Calu3 (cell line): ENCODE data around the gene ENTPD2. TPM values are rescaled to one million over a fixed set of nuclear protein-coding genes. Genes with fewer than 3 reads are reported as not detected.

Source experiments
- BruUV-seq: library from RNA; stranded (reverse); fragments of 400-500 nt; replicated peaks from 2 replicates; lab custom pipeline; 2021; lab: Mats Ljungman, UMichigan
- CTCF ChIA-PET: fragments of 300-600 bp; sonication (Branson Sonifier 250); formaldehyde crosslinking; loops from one replicate; lab custom pipeline; 2022; ENCODE audit warnings: antibody characterized with exemption; lab: Charles Lee
- DNase-seq: peaks from one replicate; pipeline ENCODE4 v3.0.0; 2022
- H3K27ac Mint-ChIP-seq: one replicate; pipeline ENCODE4 v1.8.0; 2022; ENCODE audit warnings: mixed read lengths; ENCODE audit not compliant: unreplicated experiment
- H3K27me3 Mint-ChIP-seq: one replicate; pipeline ENCODE4 v1.8.0; 2022; ENCODE audit warnings: mixed read lengths; ENCODE audit not compliant: unreplicated experiment
- H3K36me3 Mint-ChIP-seq: one replicate; pipeline ENCODE4 v1.8.0; 2022; ENCODE audit warnings: mild to moderate bottlenecking, moderate library complexity, mixed read lengths; ENCODE audit not compliant: insufficient read depth, unreplicated experiment
- H3K4me1 Mint-ChIP-seq: one replicate; pipeline ENCODE4 v1.8.0; 2022; ENCODE audit warnings: mild to moderate bottlenecking, low read depth, mixed read lengths; ENCODE audit not compliant: unreplicated experiment
- H3K4me3 Mint-ChIP-seq: one replicate; pipeline ENCODE4 v1.8.0; 2022; ENCODE audit warnings: mild to moderate bottlenecking, low read depth, moderate library complexity, mixed read lengths; ENCODE audit not compliant: unreplicated experiment
- H3K9me3 Mint-ChIP-seq: one replicate; pipeline ENCODE4 v1.8.0; 2022; ENCODE audit warnings: low read depth, mixed read lengths; ENCODE audit not compliant: unreplicated experiment
- intact Hi-C: fragments of 100-400 bp; cut with micrococcal nuclease; formaldehyde crosslinking; loops from one replicate; pipeline ENCODE4 v1.10.0; 2022; ENCODE audit not compliant: unreplicated experiment
- total RNA-seq: library from RNA; stranded (reverse); gene quantifications from 2 replicates; pipeline ENCODE4 v1.2.3, GENCODE V29; 2022
- TF ChIP-seq, protein P1 (sequence below): fragments of 200-600 bp; IDR thresholded peaks from one replicate; pipeline ENCODE4 v1.8.0; 2022; ENCODE audit warnings: antibody characterized with exemption; ENCODE audit not compliant: unreplicated experiment

ENTPD2 gene
- total RNA-seq, 1 experiment from 2014 or later: 3.8 TPM

DNA sequence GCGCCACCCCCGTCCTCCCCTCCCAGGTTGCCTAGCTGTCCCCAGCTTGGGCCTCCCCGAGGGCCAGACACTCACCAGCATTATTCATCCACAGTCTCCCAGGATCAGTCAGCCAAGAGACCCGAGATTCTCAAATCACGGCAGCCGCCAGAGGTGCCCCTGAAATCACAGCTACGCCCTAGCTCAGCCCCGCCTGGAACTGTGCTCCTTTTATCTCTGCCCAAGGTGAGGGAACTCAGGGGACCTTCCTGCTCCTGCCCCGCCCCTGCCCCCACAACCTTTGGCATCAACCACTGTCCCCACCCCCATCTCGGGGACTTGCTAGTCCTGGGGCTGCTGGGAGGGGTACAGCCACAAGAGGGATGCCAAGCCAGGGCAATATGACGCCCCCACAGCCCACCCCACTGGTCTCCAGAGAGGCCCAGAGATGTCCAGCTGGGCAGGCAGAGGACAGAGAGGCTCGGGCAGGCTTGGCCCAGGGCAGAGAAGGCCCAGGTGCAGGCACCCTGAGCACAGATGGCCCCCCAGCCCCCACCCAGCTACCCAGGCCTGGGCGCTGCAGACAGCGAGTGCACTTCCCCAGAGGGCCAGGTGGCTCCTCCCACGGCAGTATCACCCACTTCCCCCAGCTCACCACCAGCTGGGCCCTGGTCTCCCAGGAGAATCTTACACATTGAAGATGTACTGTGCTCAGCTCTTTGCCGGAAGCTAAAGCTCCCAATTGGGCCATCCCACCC lies 21.8 kb downstream of the ENTPD2 start, which contains the start of gene FUT7:
Gene FUT7 (minus strand): TSS at position 185 of the 737 bp plus-strand sequence. CDS start 97 bp downstream, at position 88.
- intact Hi-C loops: no loop called here
- BruUV-seq: no TSS peak
- H3K36me3 Mint-ChIP-seq: peaks cover 21% of the 10 kb centered on the region
- TF ChIP-seq, protein P1, sequence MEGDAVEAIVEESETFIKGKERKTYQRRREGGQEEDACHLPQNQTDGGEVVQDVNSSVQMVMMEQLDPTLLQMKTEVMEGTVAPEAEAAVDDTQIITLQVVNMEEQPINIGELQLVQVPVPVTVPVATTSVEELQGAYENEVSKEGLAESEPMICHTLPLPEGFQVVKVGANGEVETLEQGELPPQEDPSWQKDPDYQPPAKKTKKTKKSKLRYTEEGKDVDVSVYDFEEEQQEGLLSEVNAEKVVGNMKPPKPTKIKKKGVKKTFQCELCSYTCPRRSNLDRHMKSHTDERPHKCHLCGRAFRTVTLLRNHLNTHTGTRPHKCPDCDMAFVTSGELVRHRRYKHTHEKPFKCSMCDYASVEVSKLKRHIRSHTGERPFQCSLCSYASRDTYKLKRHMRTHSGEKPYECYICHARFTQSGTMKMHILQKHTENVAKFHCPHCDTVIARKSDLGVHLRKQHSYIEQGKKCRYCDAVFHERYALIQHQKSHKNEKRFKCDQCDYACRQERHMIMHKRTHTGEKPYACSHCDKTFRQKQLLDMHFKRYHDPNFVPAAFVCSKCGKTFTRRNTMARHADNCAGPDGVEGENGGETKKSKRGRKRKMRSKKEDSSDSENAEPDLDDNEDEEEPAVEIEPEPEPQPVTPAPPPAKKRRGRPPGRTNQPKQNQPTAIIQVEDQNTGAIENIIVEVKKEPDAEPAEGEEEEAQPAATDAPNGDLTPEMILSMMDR: no peak
- H3K4me1 Mint-ChIP-seq: peaks cover 8% of the 10 kb centered on the region
- CTCF ChIA-PET: interaction anchor here (1.1 kb wide), 1 partner anchor 84 kb away, joined by 3 read pairs; no protein-coding TSS in a partner anchor
- H3K9me3 Mint-ChIP-seq: no peaks in the 10 kb centered on the region
- no peaks in the 10 kb centered on the region for H3K27me3 Mint-ChIP-seq
- no peak within 1 kb of the TSS for H3K4me3 Mint-ChIP-seq
- no peak within 1 kb of the TSS for H3K27ac Mint-ChIP-seq
- DNase-seq: no peak

DNA sequence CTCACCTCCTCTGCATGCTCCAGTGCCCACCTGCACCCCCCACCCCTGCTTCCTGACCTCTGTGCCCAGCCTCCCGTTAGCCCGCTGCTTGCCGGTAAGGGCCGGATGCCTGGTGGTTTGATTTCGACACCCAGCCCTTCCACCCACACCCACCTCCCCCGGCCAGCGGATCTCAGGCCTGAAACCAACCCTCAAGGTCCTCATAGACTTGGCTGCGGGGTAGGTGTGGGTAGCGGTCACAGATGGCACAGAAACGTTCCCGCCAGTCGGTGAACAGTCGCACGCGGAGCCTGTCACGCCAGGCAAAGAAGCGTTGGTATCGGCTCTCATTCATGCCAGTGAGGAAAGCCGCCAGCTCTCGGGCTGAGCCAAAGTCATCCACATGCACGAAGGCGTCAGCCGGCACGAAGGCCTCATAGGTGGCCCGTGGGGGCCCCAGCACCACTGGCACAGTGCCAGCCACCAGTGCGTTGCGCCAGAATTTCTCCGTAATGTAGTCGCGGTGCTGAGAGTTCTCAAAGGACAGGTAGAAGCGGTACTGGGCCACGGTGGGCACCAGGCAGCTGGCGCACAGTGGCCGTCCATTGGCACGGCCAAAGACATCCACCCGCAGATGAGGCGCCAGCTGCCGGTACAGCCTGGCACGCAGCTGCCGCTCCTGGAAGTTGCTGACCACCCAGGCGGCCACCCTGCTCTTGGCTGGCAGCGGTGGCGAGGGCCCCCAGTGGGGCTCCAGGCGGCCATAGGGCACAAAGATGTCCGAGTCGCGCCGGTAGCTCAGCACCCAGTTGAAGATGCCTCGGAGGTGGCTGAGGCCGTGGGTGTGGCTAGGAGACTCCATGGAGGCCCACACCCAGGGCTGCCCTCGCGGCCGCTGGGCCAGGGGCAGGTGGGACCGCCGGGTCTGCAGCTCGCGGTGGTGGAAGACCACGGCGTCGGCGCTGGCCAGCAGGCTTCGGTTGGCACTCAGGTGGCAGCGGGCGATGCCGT lies 23.0 kb downstream of the ENTPD2 start:
- intact Hi-C loops: no loop called here
- no peak for DNase-seq

DNA sequence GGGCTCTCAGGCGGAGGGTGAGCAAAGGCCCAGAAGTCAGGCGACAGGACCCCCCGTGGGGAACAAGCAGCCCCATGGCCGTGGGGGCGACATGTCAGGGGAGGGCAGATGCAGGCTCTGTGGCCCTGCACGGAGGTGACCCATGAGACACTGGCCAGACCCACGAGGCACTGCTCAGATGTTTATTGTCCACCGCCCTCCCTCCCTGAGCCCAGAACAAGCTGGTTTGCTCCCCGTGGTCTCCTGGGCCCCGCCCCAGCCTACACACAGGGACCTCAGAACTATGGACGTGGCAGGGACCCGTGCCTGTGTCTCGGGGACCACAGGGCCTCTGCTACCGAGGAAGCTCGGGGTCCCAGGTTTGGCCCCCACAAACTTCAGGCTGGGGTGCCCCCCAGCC lies 23.9 kb downstream of the ENTPD2 start:
- H3K9me3 Mint-ChIP-seq: no peaks in the 10 kb centered on the region
- no TSS peak for BruUV-seq
- CTCF ChIA-PET: interaction anchor here (0.5 to 2.1 kb wide), 13 partner anchors 12 to 239 kb away, joined by 3 to 20 read pairs (median 3); partner anchors contain the start of genes AJM1, FBXW5, NPDC1 and TMEM141
- no peak overlapping the region for H3K27ac Mint-ChIP-seq
- peaks cover 18% of the 10 kb centered on the region for H3K36me3 Mint-ChIP-seq
- no peaks in the 10 kb centered on the region for H3K27me3 Mint-ChIP-seq
- H3K4me3 Mint-ChIP-seq: no peak overlapping the region
- peaks cover 8% of the 10 kb centered on the region for H3K4me1 Mint-ChIP-seq
- DNase-seq: no peak
- TF ChIP-seq, protein P1: no peak
- intact Hi-C loops: no loop called here

More for the DNA sequence above, 23.0 kb downstream of the ENTPD2 start:
- Mint-ChIP-seq H3K4me1 (peaks cover 8% of the 10 kb centered on the region), H3K27ac (no peak overlapping the region), H3K9me3 (no peaks in the 10 kb centered on the region), H3K27me3 (no peaks in the 10 kb centered on the region), H3K4me3 (no peak overlapping the region), H3K36me3 (peaks cover 19% of the 10 kb centered on the region)
- CTCF ChIA-PET: interaction anchor here (0.5 to 2.1 kb wide), 4 partner anchors 38 to 206 kb away, joined by 3 to 10 read pairs (median 3); partner anchors contain the start of gene PAXX
- TF ChIP-seq, protein P1: no peak
- BruUV-seq: no TSS peak
